IMR-90 (cell line): ENCODE measurements around the gene SKAP1. TPM values are rescaled to one million over a fixed set of nuclear protein-coding genes. Genes with fewer than 3 reads are reported as not detected.

ENCODE experiments used
- ATAC-seq: fragments of 200-7000 bp; cut with Tn5 transposase; 2 replicates; pipeline ENCODE4 v1.9.1; 2020; ENCODE audit warnings: low read depth, mild to moderate bottlenecking, moderate library complexity
- BruUV-seq: library from RNA; stranded (reverse); fragments of 400-500 nt; replicated peaks from 2 replicates; lab custom pipeline; 2021; lab: Mats Ljungman, UMichigan
- CTCF ChIA-PET: fragments of 300-600 bp; formaldehyde crosslinking; extraction: SDS; loops from one replicate; lab custom pipeline; 2021; ENCODE audit warnings: antibody characterized with exemption; lab: Yijun Ruan, JAX
- POLR2A ChIA-PET: fragments of 300-600 bp; sonication (Branson Sonifier 250); formaldehyde crosslinking; loops from one replicate; lab custom pipeline; 2022; ENCODE audit warnings: antibody characterized with exemption; ENCODE audit not compliant: unreplicated experiment; lab: Charles Lee
- DNase-seq: peaks from one replicate; pipeline ENCODE4 v3.0.0; 2013
- H2AFZ ChIP-seq: replicated peaks from 2 replicates; pipeline ENCODE3; 2013; ENCODE audit warnings: low read length, mild to moderate bottlenecking; ENCODE audit not compliant: poor library complexity
- H2AK5ac ChIP-seq: 2 replicates; pipeline ENCODE4 v1.6.1; 2013; ENCODE audit warnings: low read depth, low read length, inconsistent platforms
- H2AK9ac ChIP-seq: replicated peaks from 2 replicates; pipeline ENCODE3; 2013; ENCODE audit warnings: mild to moderate bottlenecking, low read depth, low read length, moderate library complexity; ENCODE audit not compliant: poor library complexity
- H2BK120ac ChIP-seq: 2 replicates; pipeline ENCODE4 v1.6.1; 2013; ENCODE audit warnings: low read depth, low read length, inconsistent platforms
- H2BK15ac ChIP-seq: 3 replicates; pipeline ENCODE4 v1.6.1; 2013; ENCODE audit warnings: low read depth, low read length, inconsistent platforms
- H2BK20ac ChIP-seq: 2 replicates; pipeline ENCODE4 v1.6.1; 2013; ENCODE audit warnings: low read depth, mild to moderate bottlenecking, inconsistent platforms, low read length, moderate library complexity
- H2BK5ac ChIP-seq: 2 replicates; pipeline ENCODE4 v1.6.1; 2013; ENCODE audit warnings: mild to moderate bottlenecking, low read depth, low read length, inconsistent platforms; ENCODE audit not compliant: poor library complexity, severe bottlenecking
- H3K14ac ChIP-seq: replicated peaks from 2 replicates; pipeline ENCODE4 v1.6.1; 2013; ENCODE audit warnings: low read depth, low read length, inconsistent platforms
- H3K18ac ChIP-seq: 2 replicates; pipeline ENCODE4 v1.6.1; 2013; ENCODE audit warnings: low read depth, low read length, control low read depth
- H3K23ac ChIP-seq: 2 replicates; pipeline ENCODE4 v1.6.1; 2013; ENCODE audit warnings: low read depth, low read length, inconsistent platforms
- H3K27ac ChIP-seq: 2 replicates; pipeline ENCODE4 v1.5.1; 2013; ENCODE audit warnings: mild to moderate bottlenecking, control low read depth, low read length; ENCODE audit not compliant: insufficient read depth
- H3K27me3 ChIP-seq: 2 replicates; pipeline ENCODE4 v1.6.1; 2013; ENCODE audit warnings: low read length; ENCODE audit not compliant: control insufficient read depth, insufficient read depth
- H3K36me3 ChIP-seq: 2 replicates; pipeline ENCODE4 v1.6.1; 2013; ENCODE audit warnings: low read length, mixed read lengths; ENCODE audit not compliant: control insufficient read depth, insufficient read depth
- H3K4ac ChIP-seq: 2 replicates; pipeline ENCODE4 v1.6.1; 2013; ENCODE audit warnings: low read depth, low read length, inconsistent platforms
- H3K4me1 ChIP-seq: 2 replicates; pipeline ENCODE4 v1.6.1; 2013; ENCODE audit warnings: low read length, mixed read lengths; ENCODE audit not compliant: control insufficient read depth, insufficient read depth
- H3K4me2 ChIP-seq: 2 replicates; pipeline ENCODE4 v1.6.1; 2013; ENCODE audit warnings: low read depth, mild to moderate bottlenecking, control low read depth, low read length, moderate library complexity
- H3K4me3 ChIP-seq: 2 replicates; pipeline ENCODE4 v1.5.1; 2013; ENCODE audit warnings: low read depth, mild to moderate bottlenecking, control low read depth, low read length, moderate library complexity; ENCODE audit not compliant: insufficient read depth
- H3K56ac ChIP-seq: 2 replicates; pipeline ENCODE4 v1.6.1; 2013; ENCODE audit warnings: low read length, inconsistent platforms; ENCODE audit not compliant: insufficient read depth; ENCODE audit errors: extremely low read depth
- H3K79me1 ChIP-seq, 2 experiments: 2 replicates each; pipeline ENCODE4 v1.6.1; 2013; ENCODE audit warnings: low read length in 2 of 2, inconsistent platforms in 1 of 2, low read depth in 1 of 2
- H3K9ac ChIP-seq: 2 replicates; pipeline ENCODE4 v1.6.1; 2013; ENCODE audit warnings: low read depth, low read length, control low read depth
- H3K9me1 ChIP-seq: 2 replicates; pipeline ENCODE4 v1.6.1; 2013; ENCODE audit warnings: low read length, inconsistent platforms; ENCODE audit not compliant: insufficient read depth
- H3K9me3 ChIP-seq: 2 replicates; pipeline ENCODE4 v1.6.1; 2013; ENCODE audit warnings: low read length; ENCODE audit not compliant: control insufficient read depth, insufficient read depth
- H4K20me1 ChIP-seq: 2 replicates; pipeline ENCODE4 v1.6.1; 2013; ENCODE audit warnings: low read length, inconsistent platforms; ENCODE audit not compliant: insufficient read depth
- H4K5ac ChIP-seq: 2 replicates; pipeline ENCODE4 v1.6.1; 2013; ENCODE audit warnings: mild to moderate bottlenecking, low read depth, low read length, control low read depth
- H4K8ac ChIP-seq, 2 experiments: 2 replicates each; pipeline ENCODE4 v1.6.1; 2013; ENCODE audit warnings: low read depth in 2 of 2, low read length in 2 of 2, control low read depth in 1 of 2, inconsistent platforms in 1 of 2
- H4K91ac ChIP-seq: 2 replicates; pipeline ENCODE4 v1.6.1; 2013; ENCODE audit warnings: low read depth, low read length, inconsistent platforms; ENCODE audit not compliant: insufficient read depth
- BHLHE40 ChIP-seq: fragments of 150-350 bp; IDR thresholded peaks from 2 replicates; pipeline ENCODE4 v1.6.1; 2016; ENCODE audit warnings: mild to moderate bottlenecking, low read depth, low read length
- FOS ChIP-seq: fragments of 150-350 bp; IDR thresholded peaks from 2 replicates; pipeline ENCODE4 v1.6.1; 2016; ENCODE audit warnings: low read depth, low read length
- MAFK ChIP-seq: IDR thresholded peaks from 2 replicates; pipeline ENCODE4 v1.6.1; 2012; ENCODE audit warnings: low read depth, low read length, improper control_type of control experiment
- MAZ ChIP-seq: IDR thresholded peaks from 2 replicates; pipeline ENCODE4 v1.6.1; 2012; ENCODE audit warnings: low read depth, mild to moderate bottlenecking, low read length, improper control_type of control experiment, moderate library complexity, borderline replicate concordance
- NFE2L2 ChIP-seq: fragments of 150-350 bp; IDR thresholded peaks from 2 replicates; pipeline ENCODE4 v1.6.1; 2016; ENCODE audit warnings: low read depth, mild to moderate bottlenecking, low read length
- POLR2A ChIP-seq: IDR thresholded peaks from 2 replicates; pipeline ENCODE4 v1.6.1; 2012; ENCODE audit warnings: mild to moderate bottlenecking, low read depth, low read length
- RFX5 ChIP-seq: IDR thresholded peaks from 2 replicates; pipeline ENCODE4 v1.8.0; 2012; ENCODE audit warnings: low read depth, mild to moderate bottlenecking, low read length, moderate library complexity
- WGBS, 2 experiments: methylation state at CpG; one replicate each; pipeline versions ENCODE4 v1.1.5 to v1.1.7; 2013; ENCODE audit warnings: missing lambda C conversion rate in 2 of 2; ENCODE audit not compliant: insufficient read length in 1 of 2; ENCODE audit errors: extremely low coverage in 2 of 2; 5-methylcytosine and 5-hydroxymethylcytosine counted together
- dilution Hi-C: fragments of 300-500 bp; cut with HindIII; formaldehyde crosslinking; loops from one replicate; pipeline ENCODE4 v1.14.3; 2018; ENCODE audit warnings: low sequenced_read_pairs; ENCODE audit not compliant: unreplicated experiment
- in situ Hi-C: fragments of 300-500 bp; cut with MboI; formaldehyde crosslinking; loops from 3 replicates; pipeline ENCODE4 v1.14.3; 2019; ENCODE audit warnings: low sequenced_read_pairs, inconsistent platforms, mixed read lengths
- intact Hi-C: fragments of 100-400 bp; cut with micrococcal nuclease; formaldehyde crosslinking; loops from 2 replicates; pipeline ENCODE4 v1.10.0; 2022
- polyA plus RNA-seq, 3 experiments: library from polyadenylated mRNA; depleted of rRNA; stranded (reverse); fragments of >200 nt; gene quantifications; 2 replicates each; pipeline ENCODE4 v1.2.3, GENCODE V29; 2012; ENCODE audit warnings: low replicate concordance in 1 of 3
- total RNA-seq: library from RNA; depleted of rRNA; stranded (reverse); fragments of >200 nt; gene quantifications from 2 replicates; pipeline ENCODE4 v1.2.3, GENCODE V29; 2012
- TF ChIP-seq, protein P1 (sequence below): fragments of 150-350 bp; IDR thresholded peaks from 2 replicates; pipeline ENCODE4 v1.6.1; 2017; ENCODE audit warnings: mild to moderate bottlenecking, antibody characterized with exemption, low read length, low read depth
- TF ChIP-seq, protein P2 (sequence below): fragments of 150-350 bp; IDR thresholded peaks from 2 replicates; pipeline ENCODE4 v1.6.1; 2016; ENCODE audit warnings: low read depth, mild to moderate bottlenecking, low read length, moderate library complexity, borderline replicate concordance

The SKAP1 gene
- total and polyA plus RNA-seq, 2 of the 4 experiments (the other 2 are of a cell fraction) = not detected

DNA sequence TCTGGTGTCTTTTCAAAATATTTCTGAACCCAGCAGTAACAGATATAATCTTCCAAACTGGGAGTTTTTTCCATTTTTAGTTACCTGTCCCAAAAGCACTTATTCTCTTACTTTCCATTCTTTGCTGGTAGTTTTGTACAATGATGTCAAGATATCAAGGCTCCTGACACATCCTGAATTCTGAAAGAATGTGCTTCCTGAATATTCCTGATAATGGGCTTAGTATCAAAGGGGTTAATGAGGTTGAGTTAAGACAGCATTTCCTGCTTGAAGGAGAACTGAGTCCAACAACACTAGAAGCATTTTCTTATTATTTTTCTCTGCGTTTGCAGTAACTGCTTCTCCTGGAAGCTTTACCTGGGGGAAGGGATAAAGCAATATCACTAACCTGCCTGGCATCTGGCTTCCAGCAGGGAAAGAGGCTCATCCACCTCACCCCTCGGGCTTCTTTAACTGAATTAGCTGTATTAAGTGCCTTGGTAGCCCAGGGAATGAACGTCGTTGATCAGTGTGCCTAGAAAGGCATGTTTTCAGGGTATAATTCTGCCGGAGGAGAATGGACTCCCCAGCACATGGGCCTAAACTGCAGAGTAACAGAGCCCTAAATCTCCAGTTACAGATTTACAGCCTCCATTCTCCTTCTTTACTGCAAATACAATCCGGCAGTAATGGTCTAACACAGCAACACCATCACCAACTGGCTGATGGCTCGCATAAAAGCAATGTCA is 188.1 kb downstream of the SKAP1 start:
- no TSS peak for BruUV-seq

More for the DNA sequence above, 188.1 kb downstream of the SKAP1 start:
- Histone ChIP-seq H3K27me3 (peaks cover 3% of the 10 kb centered on the region), H3K79me1 (no peaks in the 10 kb centered on the region), H3K27ac (no peak overlapping the region), H3K9me3 (no peaks in the 10 kb centered on the region), H3K36me3 (no peaks in the 10 kb centered on the region), H3K14ac (no peak overlapping the region), H2AK9ac (no peak overlapping the region), H2AK5ac (no peak overlapping the region), H2BK5ac (no peak overlapping the region), H4K8ac (no peak overlapping the region), H3K23ac (no peak overlapping the region), H2BK120ac (no peak overlapping the region), H3K4ac (no peak overlapping the region), H4K5ac (no peak overlapping the region), H3K9me1 (peaks cover 11% of the 10 kb centered on the region; the same call in 1 of the 2 replicates), H2BK15ac (no peak overlapping the region), H3K56ac (no peak overlapping the region), H3K4me2 (no peak overlapping the region), H3K4me3 (no peak overlapping the region), H3K18ac (no peak overlapping the region), H3K9ac (no peak overlapping the region), H4K91ac (no peak overlapping the region), H4K20me1 (no peaks in the 10 kb centered on the region), H2AFZ (no peak overlapping the region), H2BK20ac (no peak overlapping the region), H3K4me1 (peaks cover 9% of the 10 kb centered on the region)
- dilution Hi-C loops (no loop called here), in situ Hi-C loops (no loop called here), intact Hi-C loops (no loop called here)
- ChIA-PET POLR2A (no interaction called here), CTCF (interaction anchor here (1.0 kb wide), 1 partner anchor 21 kb away, joined by 3 read pairs; no protein-coding TSS in a partner anchor)
- TF ChIP-seq POLR2A (no peak), RFX5 (no peak), MAZ (no peak), FOS (no peak), BHLHE40 (no peak), MAFK (no peak), NFE2L2 (no peak)
- TF ChIP-seq, protein P1, sequence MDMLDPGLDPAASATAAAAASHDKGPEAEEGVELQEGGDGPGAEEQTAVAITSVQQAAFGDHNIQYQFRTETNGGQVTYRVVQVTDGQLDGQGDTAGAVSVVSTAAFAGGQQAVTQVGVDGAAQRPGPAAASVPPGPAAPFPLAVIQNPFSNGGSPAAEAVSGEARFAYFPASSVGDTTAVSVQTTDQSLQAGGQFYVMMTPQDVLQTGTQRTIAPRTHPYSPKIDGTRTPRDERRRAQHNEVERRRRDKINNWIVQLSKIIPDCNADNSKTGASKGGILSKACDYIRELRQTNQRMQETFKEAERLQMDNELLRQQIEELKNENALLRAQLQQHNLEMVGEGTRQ = no peak
- TF ChIP-seq, protein P2, sequence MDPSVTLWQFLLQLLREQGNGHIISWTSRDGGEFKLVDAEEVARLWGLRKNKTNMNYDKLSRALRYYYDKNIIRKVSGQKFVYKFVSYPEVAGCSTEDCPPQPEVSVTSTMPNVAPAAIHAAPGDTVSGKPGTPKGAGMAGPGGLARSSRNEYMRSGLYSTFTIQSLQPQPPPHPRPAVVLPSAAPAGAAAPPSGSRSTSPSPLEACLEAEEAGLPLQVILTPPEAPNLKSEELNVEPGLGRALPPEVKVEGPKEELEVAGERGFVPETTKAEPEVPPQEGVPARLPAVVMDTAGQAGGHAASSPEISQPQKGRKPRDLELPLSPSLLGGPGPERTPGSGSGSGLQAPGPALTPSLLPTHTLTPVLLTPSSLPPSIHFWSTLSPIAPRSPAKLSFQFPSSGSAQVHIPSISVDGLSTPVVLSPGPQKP = no peak
- DNase-seq = no peak
- WGBS, 2 experiments = 72% methylated on average over 4 of the region's 7 CpGs; no CpG with 5 or more reads in 1 of the 2 experiments
- ATAC-seq = no peak
